ENCODE measurements around the gene CNTD1.

Gene CNTD1

DNA sequence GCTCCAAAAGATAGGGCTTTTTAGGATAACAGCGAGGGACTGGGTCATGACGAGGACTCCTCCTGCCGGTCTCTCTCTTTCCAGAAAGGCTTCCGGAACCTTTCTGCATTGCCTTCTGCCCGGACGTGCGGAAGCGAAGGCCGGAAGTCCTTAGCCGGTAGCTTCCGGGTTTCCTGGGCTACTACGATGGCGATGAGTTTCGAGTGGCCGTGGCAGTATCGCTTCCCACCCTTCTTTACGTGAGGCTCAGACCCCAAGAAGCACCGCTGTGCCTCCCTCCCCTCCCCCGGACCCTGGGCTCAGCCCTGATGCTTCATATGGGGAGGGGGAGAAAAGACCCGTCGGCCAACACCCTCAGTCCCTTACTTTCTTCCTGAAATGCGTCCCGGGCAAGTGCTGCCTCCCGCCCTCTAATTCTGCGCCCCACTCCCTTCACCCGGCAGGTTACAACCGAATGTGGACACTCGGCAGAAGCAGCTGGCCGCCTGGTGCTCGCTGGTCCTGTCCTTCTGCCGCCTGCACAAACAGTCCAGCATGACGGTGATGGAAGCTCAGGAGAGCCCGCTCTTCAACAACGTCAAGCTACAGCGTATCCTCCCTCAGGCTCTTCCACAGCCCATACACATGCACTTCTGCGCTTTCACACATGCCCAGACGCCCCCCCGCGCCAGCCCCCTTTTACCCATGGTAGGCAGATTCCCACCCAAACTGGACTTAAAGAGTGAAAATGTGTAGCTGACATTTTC lies 25.2 kb upstream of the CNTD1 start, which contains the start of gene VPS25 (continued):
- TF ChIP-seq ZNF623 (tag by site-specific recombination; IDR thresholded peaks at IDR 0.05) (0 out of 2 replicates have a peak, but pooled peaks have one; percentile 30), ZNF146 (tag by site-specific recombination; IDR thresholded peaks at IDR 0.05) (peak; percentile 55), KLF17 (tag by site-specific recombination; IDR thresholded peaks at IDR 0.05) (peak; percentile 89), ZSCAN18 (tag by site-specific recombination; IDR thresholded peaks at IDR 0.05) (peak; percentile 57; the same call in 1 of the 2 replicates), ZNF561 (tag by site-specific recombination; IDR thresholded peaks at IDR 0.05; ENCODE audit: borderline replicate concordance) (peak; percentile 83; the same call in 1 of the 2 replicates), ZNF76 (tag by site-specific recombination; IDR thresholded peaks at IDR 0.05; ENCODE audit: borderline replicate concordance, low read depth) (peak; percentile 79; the same call in 1 of the 2 replicates), ZNF114 (tag by site-specific recombination; IDR thresholded peaks at IDR 0.05) (no peak), KLF8 (tag by site-specific recombination; IDR thresholded peaks at IDR 0.05) (peak; percentile 77), ZSCAN4 (tag by site-specific recombination; IDR thresholded peaks at IDR 0.05) (0 out of 2 replicates have a peak, but pooled peaks have one; percentile 22), ZNF501 (tag by site-specific recombination; IDR thresholded peaks at IDR 0.05) (peak; percentile 91), KLF16 (tag by site-specific recombination; IDR thresholded peaks at IDR 0.05) (peak; percentile 89), ZNF391 (tag by site-specific recombination; IDR thresholded peaks at IDR 0.05; ENCODE audit: borderline replicate concordance, low read depth) (peak; percentile 92), ZNF394 (tag by site-specific recombination; IDR thresholded peaks at IDR 0.05; ENCODE audit: borderline replicate concordance) (peak; percentile 61; the same call in 1 of the 2 replicates), KLF7 (tag by site-specific recombination; IDR thresholded peaks at IDR 0.05; ENCODE audit: borderline replicate concordance) (peak; percentile 44; the same call in 1 of the 2 replicates), OSR2 (tag by site-specific recombination; IDR thresholded peaks at IDR 0.05) (peak; percentile 99), ZIC2 (tag by site-specific recombination; IDR thresholded peaks at IDR 0.05) (no peak), BCL6B (tag by site-specific recombination; IDR thresholded peaks at IDR 0.05) (peak; percentile 72)
- TF ChIP-seq, protein P1, sequence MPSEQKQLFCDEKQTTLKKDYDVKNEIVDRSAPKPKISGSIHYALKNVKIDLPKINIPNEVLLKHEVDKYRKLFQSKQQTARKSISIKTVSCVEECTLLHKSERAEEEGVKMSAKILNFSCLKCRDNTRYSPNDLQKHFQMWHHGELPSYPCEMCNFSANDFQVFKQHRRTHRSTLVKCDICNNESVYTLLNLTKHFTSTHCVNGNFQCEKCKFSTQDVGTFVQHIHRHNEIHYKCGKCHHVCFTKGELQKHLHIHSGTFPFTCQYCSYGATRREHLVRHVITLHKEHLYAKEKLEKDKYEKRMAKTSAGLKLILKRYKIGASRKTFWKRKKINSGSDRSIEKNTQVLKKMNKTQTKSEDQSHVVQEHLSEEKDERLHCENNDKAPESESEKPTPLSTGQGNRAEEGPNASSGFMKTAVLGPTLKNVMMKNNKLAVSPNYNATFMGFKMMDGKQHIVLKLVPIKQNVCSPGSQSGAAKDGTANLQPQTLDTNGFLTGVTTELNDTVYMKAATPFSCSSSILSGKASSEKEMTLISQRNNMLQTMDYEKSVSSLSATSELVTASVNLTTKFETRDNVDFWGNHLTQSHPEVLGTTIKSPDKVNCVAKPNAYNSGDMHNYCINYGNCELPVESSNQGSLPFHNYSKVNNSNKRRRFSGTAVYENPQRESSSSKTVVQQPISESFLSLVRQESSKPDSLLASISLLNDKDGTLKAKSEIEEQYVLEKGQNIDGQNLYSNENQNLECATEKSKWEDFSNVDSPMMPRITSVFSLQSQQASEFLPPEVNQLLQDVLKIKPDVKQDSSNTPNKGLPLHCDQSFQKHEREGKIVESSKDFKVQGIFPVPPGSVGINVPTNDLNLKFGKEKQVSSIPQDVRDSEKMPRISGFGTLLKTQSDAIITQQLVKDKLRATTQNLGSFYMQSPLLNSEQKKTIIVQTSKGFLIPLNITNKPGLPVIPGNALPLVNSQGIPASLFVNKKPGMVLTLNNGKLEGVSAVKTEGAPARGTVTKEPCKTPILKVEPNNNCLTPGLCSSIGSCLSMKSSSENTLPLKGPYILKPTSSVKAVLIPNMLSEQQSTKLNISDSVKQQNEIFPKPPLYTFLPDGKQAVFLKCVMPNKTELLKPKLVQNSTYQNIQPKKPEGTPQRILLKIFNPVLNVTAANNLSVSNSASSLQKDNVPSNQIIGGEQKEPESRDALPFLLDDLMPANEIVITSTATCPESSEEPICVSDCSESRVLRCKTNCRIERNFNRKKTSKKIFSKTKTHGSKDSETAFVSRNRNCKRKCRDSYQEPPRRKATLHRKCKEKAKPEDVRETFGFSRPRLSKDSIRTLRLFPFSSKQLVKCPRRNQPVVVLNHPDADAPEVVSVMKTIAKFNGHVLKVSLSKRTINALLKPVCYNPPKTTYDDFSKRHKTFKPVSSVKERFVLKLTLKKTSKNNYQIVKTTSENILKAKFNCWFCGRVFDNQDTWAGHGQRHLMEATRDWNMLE (tag by site-specific recombination; conservative IDR thresholded peaks at IDR 0.05; ENCODE audit: low read depth): peak; percentile 94
- TF ChIP-seq, protein P2, sequence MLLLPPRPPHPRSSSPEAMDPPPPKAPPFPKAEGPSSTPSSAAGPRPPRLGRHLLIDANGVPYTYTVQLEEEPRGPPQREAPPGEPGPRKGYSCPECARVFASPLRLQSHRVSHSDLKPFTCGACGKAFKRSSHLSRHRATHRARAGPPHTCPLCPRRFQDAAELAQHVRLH (tag by site-specific recombination; IDR thresholded peaks at IDR 0.05): peak; percentile 99
- TF ChIP-seq, protein P3, sequence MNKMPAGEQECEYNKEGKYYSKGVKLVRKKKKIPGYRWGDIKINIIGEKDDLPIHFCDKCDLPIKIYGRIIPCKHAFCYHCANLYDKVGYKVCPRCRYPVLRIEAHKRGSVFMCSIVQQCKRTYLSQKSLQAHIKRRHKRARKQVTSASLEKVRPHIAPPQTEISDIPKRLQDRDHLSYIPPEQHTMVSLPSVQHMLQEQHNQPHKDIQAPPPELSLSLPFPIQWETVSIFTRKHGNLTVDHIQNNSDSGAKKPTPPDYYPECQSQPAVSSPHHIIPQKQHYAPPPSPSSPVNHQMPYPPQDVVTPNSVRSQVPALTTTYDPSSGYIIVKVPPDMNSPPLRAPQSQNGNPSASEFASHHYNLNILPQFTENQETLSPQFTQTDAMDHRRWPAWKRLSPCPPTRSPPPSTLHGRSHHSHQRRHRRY (tag by site-specific recombination; IDR thresholded peaks at IDR 0.05): no peak
- TF ChIP-seq, protein P4, sequence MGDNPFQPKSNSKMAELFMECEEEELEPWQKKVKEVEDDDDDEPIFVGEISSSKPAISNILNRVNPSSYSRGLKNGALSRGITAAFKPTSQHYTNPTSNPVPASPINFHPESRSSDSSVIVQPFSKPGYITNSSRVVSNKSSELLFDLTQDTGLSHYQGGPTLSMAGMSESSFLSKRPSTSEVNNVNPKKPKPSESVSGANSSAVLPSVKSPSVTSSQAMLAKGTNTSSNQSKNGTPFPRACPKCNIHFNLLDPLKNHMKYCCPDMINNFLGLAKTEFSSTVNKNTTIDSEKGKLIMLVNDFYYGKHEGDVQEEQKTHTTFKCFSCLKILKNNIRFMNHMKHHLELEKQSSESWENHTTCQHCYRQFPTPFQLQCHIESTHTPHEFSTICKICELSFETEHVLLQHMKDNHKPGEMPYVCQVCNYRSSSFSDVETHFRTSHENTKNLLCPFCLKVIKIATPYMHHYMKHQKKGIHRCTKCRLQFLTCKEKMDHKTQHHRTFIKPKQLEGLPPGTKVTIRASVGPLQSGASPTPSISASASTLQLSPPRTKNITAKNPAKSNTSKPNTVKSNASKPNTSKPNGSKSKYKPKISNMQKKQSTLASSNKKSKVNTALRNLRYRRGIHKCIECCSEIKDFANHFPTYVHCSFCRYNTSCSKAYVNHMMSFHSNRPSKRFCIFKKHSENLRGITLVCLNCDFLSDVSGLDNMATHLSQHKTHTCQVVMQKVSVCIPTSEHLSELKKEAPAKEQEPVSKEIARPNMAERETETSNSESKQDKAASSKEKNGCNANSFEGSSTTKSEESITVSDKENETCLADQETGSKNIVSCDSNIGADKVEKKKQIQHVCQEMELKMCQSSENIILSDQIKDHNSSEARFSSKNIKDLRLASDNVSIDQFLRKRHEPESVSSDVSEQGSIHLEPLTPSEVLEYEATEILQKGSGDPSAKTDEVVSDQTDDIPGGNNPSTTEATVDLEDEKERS (tag by site-specific recombination; IDR thresholded peaks at IDR 0.05): no peak
